ENCODE results near the gene GNA12.

The GNA12 gene

GRCh38 chr7:2785071-2785500 is 59.0 kb downstream of the GNA12 start:
- peak; percentile 68 for DNase-seq (ENCODE audit: low read depth)
- no peak for TF ChIP-seq CTCF (IDR thresholded peaks at IDR 0.05; ENCODE audit: low read length, missing control alignments)
- H3K4me3 ChIP-seq (replicated peaks; ENCODE audit: low read depth, low read length), result no peak overlapping the region

GRCh38 chr7:2782565-2782964 is 61.5 kb downstream of the GNA12 start:
- H3K4me3 ChIP-seq (replicated peaks; ENCODE audit: low read depth, low read length), result no peak overlapping the region
- no peak for DNase-seq (ENCODE audit: low read depth)
- TF ChIP-seq CTCF (IDR thresholded peaks at IDR 0.05; ENCODE audit: low read length, missing control alignments), result no peak

GRCh38 chr7:2782121-2782520 is 62.0 kb downstream of the GNA12 start:
- no peak for DNase-seq (ENCODE audit: low read depth)
- no peak overlapping the region for H3K4me3 ChIP-seq (replicated peaks; ENCODE audit: low read depth, low read length)
- no peak for TF ChIP-seq CTCF (IDR thresholded peaks at IDR 0.05; ENCODE audit: low read length, missing control alignments)

- no peak overlapping the region for H3K4me3 ChIP-seq (replicated peaks; ENCODE audit: low read depth, low read length)
- peak; percentile 66 for DNase-seq (ENCODE audit: low read depth)
- no peak for TF ChIP-seq CTCF (IDR thresholded peaks at IDR 0.05; ENCODE audit: low read length, missing control alignments)
These were observed 62.5 kb downstream of the GNA12 start for GRCh38 chr7:2781636-2782035.

- no peak overlapping the region for H3K4me3 ChIP-seq (replicated peaks; ENCODE audit: low read depth, low read length)
- no peak for DNase-seq (ENCODE audit: low read depth)
- no peak for TF ChIP-seq CTCF (IDR thresholded peaks at IDR 0.05; ENCODE audit: low read length, missing control alignments)
These were observed 65.1 kb downstream of the GNA12 start for GRCh38 chr7:2779051-2779450.

GRCh38 chr7:2777898-2778535 is 66.1 kb downstream of the GNA12 start:
- no peak overlapping the region for H3K4me3 ChIP-seq (replicated peaks; ENCODE audit: low read depth, low read length)
- TF ChIP-seq CTCF (IDR thresholded peaks at IDR 0.05; ENCODE audit: low read length, missing control alignments), result no peak

GRCh38 chr7:2776401-2776800 is 67.7 kb downstream of the GNA12 start:
- no peak for DNase-seq (ENCODE audit: low read depth)
- H3K4me3 ChIP-seq (replicated peaks; ENCODE audit: low read depth, low read length), result no peak overlapping the region
- TF ChIP-seq CTCF (IDR thresholded peaks at IDR 0.05; ENCODE audit: low read length, missing control alignments), result no peak

More at GRCh38 chr7:2777898-2778535, 66.1 kb downstream of the GNA12 start:
- no peak for DNase-seq (ENCODE audit: low read depth)
